ENCODE results near the gene GASK1B.

DNA sequence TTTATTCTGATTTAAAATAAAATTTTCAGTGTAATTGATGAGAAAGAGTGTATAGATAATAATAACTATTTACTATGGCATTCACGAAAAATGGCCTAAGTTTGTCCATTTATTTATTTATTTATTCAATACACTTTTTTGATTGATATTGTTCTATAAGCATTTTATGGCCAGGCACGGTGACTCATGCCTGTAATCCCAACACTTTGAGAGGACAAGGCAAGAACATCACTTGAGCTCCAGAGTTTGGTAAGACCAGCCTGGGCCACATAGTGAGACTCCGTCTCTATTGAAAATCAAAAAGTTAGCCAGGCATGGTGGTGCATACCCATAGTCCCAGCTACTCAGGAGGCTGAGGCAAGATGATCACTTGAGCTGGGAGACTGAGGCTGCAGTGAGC lies 25.7 kb downstream of the GASK1B start:
- TF ChIP-seq, protein P1, sequence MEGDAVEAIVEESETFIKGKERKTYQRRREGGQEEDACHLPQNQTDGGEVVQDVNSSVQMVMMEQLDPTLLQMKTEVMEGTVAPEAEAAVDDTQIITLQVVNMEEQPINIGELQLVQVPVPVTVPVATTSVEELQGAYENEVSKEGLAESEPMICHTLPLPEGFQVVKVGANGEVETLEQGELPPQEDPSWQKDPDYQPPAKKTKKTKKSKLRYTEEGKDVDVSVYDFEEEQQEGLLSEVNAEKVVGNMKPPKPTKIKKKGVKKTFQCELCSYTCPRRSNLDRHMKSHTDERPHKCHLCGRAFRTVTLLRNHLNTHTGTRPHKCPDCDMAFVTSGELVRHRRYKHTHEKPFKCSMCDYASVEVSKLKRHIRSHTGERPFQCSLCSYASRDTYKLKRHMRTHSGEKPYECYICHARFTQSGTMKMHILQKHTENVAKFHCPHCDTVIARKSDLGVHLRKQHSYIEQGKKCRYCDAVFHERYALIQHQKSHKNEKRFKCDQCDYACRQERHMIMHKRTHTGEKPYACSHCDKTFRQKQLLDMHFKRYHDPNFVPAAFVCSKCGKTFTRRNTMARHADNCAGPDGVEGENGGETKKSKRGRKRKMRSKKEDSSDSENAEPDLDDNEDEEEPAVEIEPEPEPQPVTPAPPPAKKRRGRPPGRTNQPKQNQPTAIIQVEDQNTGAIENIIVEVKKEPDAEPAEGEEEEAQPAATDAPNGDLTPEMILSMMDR (IDR thresholded peaks at IDR 0.05), result no peak
- TF ChIP-seq POLR2A (IDR thresholded peaks at IDR 0.05) (no peak), EP300 (IDR thresholded peaks at IDR 0.05) (no peak)

Measured in ovary (tissue), 3 donors.